ENCODE measurements around the gene EXOC3.

DNA sequence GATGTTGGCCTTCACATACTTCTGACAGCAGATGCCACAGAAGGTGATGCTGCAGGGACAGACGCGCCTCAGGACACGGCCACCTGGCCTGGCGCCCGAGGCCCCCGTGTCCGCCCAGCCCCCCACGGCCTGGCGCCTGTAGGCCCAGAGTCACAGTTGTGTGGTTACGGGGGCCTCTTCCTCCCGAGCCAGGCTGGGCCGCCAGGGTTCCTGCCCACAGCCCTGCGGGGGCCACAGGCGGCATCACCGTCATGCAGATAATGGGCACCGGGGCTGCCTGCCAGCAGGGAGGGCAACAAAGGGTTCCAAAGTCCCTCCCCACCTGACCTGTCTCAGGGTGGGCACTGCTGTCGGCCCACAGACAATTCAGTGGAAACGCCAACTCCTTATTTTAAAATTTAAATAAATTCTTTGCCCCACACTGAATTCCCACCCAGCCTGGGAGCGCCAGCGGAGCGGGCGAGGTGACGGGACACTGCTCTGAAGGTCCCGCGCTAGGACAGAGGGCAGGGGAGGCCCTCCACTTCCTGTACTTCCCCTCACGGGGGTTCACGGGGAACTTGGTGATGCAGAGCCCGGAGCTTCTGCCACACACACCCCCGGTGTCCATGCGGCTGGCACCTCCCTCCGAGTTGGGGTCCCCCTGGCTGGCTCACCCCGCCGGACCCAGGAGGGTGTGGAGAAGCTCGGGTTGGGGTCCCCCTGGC lies 40.6 kb downstream of the EXOC3 start:
- TF ChIP-seq, protein P1, sequence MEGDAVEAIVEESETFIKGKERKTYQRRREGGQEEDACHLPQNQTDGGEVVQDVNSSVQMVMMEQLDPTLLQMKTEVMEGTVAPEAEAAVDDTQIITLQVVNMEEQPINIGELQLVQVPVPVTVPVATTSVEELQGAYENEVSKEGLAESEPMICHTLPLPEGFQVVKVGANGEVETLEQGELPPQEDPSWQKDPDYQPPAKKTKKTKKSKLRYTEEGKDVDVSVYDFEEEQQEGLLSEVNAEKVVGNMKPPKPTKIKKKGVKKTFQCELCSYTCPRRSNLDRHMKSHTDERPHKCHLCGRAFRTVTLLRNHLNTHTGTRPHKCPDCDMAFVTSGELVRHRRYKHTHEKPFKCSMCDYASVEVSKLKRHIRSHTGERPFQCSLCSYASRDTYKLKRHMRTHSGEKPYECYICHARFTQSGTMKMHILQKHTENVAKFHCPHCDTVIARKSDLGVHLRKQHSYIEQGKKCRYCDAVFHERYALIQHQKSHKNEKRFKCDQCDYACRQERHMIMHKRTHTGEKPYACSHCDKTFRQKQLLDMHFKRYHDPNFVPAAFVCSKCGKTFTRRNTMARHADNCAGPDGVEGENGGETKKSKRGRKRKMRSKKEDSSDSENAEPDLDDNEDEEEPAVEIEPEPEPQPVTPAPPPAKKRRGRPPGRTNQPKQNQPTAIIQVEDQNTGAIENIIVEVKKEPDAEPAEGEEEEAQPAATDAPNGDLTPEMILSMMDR (IDR thresholded peaks at IDR 0.05; ENCODE audit: control extremely low read depth in 1 of 3, insufficient read depth in 1 of 3, low read depth in 1 of 3, low read length in 3 of 3): no peak
- TF ChIP-seq, protein P2, sequence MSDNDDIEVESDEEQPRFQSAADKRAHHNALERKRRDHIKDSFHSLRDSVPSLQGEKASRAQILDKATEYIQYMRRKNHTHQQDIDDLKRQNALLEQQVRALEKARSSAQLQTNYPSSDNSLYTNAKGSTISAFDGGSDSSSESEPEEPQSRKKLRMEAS (IDR thresholded peaks at IDR 0.05): no peak
- TF ChIP-seq POLR2AphosphoS5 (IDR thresholded peaks at IDR 0.05; ENCODE audit: low read depth, low read length) (no peak), SIN3A (conservative IDR thresholded peaks at IDR 0.05 in 1 of 2, IDR thresholded peaks at IDR 0.05 in 1 of 2; ENCODE audit: low read depth in 1 of 2, low read length in 2 of 2) (no peak), JUND (IDR thresholded peaks at IDR 0.05; ENCODE audit: low read length) (no peak), CHD2 (IDR thresholded peaks at IDR 0.05; ENCODE audit: low read length) (no peak), EZH2 (IDR thresholded peaks at IDR 0.05; ENCODE audit: low read depth, low read length, severe bottlenecking) (no peak), GTF2F1 (IDR thresholded peaks at IDR 0.05; ENCODE audit: borderline replicate concordance, low read depth, low read length) (no peak), TEAD4 (IDR thresholded peaks at IDR 0.05; ENCODE audit: low read depth, low read length) (no peak), SIRT6 (IDR thresholded peaks at IDR 0.05; ENCODE audit: low read length) (no peak), KDM1A (IDR thresholded peaks at IDR 0.05; ENCODE audit: borderline replicate concordance, low read length) (no peak), TCF12 (IDR thresholded peaks at IDR 0.05; ENCODE audit: low read depth, low read length) (no peak), YY1 (IDR thresholded peaks at IDR 0.05; ENCODE audit: low read depth, low read length) (no peak)
- TF ChIP-seq, protein P3, sequence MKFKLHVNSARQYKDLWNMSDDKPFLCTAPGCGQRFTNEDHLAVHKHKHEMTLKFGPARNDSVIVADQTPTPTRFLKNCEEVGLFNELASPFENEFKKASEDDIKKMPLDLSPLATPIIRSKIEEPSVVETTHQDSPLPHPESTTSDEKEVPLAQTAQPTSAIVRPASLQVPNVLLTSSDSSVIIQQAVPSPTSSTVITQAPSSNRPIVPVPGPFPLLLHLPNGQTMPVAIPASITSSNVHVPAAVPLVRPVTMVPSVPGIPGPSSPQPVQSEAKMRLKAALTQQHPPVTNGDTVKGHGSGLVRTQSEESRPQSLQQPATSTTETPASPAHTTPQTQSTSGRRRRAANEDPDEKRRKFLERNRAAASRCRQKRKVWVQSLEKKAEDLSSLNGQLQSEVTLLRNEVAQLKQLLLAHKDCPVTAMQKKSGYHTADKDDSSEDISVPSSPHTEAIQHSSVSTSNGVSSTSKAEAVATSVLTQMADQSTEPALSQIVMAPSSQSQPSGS (IDR thresholded peaks at IDR 0.05; ENCODE audit: low read length): no peak
